HG03575 (cell line): Measurements from ENCODE around the gene GNB1L.

Experiments used
- ATAC-seq: cut with Tn5 transposase; IDR thresholded peaks from one replicate; pipeline ENCODE4 v1.9.1; 2021; ENCODE audit not compliant: unreplicated experiment, insufficient number of reproducible peaks, low FRiP score; ENCODE audit errors: extremely low read depth

The GNB1L gene

DNA sequence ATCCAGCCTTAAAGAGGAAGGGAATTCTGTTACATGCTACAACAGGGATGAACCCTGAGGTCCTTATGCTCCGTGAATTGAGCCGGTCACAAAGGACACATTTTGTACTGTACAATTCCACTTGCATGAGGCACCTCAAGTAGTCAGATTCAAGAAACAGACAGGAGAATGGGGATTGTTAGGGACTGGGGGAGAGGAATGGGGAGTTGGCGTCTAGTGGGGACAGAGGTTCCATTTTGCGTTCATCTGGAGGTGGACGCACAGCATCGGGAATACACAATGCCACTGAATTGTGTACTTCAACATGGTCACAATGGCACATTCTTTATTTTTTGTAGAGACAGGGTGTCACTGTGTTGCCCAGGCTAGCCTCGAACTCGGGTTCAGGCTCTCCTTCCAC is 80.0 kb downstream of the GNB1L start:
- no peak for ATAC-seq

- ATAC-seq: no peak
These were observed 81.1 kb downstream of the GNB1L start for GRCh38 chr22:19773470-19774040.

DNA sequence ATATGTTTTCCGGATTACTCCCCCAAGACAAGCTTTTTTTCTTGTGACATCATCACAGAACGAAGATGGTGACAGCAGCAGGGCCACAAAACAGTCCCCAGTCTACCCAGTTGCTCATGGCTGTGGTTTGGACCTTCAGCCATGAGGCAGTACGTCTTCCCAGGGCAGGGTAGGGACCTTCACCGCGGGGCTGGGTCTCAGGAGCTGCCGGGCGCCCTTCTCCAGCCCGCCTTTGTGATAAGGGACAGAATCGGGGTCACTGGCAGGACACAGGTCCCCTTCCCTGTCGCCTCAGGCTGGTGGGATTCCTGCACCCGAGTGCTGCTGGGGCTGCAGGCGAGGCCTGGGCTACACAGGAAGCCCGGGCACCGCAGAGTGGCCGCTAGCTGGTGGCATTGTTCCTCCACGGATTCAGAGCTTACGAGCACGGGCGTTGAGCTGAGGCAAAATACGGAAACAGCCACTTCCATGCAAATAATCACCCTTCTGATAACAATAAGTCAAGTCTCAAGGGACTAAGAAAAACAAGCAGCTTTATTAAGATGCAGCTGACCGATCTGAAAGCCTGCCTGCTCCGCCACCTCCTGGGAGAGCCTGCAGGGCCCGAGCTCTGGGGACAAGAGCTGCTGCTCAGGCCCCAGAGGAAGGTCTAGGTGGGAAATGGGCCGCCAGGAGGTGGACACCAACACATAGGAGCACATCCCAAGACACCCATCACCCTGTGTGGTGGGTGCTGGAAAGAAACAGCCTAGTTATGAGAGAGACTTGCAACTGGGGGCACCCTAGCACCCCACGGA is 81.8 kb downstream of the GNB1L start:
- no peak for ATAC-seq

DNA sequence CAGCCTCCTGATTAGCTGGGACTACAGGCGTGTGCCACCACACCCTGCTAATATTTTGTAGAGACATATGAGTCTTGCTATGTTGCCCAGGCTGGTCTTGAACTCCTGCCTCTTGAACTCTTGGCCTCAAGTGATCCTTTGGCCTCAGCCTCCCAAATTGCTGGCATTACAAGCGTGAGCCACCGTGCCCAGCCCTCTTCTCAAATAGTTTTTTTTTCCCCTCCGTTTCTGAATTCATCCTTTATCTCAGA is 82.3 kb downstream of the GNB1L start:
- no peak for ATAC-seq

GRCh38 chr22:19770349-19771220 is 84.1 kb downstream of the GNB1L start:
- no peak for ATAC-seq

DNA sequence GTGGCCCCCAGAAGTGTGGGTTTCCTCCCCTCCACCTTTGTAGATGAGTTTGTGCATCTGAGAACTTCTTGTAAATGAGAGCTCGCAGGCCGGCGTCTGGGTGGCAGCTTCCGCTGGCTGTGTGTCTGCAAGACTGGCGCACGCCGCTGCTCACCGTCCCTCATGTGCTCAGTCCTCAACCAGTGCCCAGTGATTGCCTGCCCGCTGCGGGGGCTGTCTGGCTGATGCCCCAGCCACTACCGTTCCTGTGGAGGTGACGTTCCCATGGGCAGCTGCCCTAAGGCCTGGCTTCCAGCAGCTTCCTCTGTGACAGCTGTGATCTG is 85.3 kb downstream of the GNB1L start:
- no peak for ATAC-seq

DNA sequence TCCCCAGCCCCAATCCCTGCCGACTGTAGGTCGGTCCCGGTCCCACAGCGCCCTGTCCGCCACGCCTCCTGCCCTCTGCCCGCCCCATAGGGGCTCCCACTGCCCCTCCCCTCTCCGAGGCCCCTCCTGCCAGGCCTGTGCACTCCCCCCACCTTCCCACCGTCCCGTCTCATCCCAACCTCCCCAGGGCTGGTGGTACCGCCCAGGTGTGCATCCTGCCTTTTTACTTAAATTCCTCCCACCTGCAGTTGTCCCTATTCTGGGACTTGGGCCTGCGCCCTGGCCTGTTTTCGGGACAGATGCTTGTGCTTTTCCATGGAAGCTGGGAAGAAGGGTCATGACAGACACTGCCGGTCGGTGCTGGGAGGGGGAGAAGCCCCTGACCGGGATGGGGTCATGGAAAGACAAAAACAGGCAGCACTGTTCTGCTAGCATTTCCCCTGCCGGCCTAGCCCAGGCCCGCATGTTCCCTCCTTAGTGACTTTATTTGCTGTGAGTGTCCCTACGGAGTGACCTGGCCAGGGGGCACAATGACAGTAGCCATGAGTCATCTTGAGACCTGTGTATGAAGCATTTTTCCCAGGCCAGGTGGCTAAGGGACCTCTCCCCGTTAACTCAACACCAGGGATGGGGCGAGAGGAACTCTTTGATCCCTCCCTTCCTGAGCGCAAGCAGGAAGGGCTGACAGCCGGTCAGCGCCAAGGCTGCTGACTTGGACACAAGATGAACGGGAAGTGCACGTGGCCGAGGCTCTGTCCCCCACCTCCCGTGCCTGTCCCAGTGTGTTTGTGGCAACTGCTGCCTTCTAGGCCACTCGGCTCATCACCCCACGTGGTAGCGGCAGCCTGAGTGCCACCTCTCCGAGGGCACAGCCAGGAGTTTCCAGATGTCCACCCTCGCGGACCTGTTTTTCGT is 87.0 kb downstream of the GNB1L start:
- ATAC-seq: no peak

DNA sequence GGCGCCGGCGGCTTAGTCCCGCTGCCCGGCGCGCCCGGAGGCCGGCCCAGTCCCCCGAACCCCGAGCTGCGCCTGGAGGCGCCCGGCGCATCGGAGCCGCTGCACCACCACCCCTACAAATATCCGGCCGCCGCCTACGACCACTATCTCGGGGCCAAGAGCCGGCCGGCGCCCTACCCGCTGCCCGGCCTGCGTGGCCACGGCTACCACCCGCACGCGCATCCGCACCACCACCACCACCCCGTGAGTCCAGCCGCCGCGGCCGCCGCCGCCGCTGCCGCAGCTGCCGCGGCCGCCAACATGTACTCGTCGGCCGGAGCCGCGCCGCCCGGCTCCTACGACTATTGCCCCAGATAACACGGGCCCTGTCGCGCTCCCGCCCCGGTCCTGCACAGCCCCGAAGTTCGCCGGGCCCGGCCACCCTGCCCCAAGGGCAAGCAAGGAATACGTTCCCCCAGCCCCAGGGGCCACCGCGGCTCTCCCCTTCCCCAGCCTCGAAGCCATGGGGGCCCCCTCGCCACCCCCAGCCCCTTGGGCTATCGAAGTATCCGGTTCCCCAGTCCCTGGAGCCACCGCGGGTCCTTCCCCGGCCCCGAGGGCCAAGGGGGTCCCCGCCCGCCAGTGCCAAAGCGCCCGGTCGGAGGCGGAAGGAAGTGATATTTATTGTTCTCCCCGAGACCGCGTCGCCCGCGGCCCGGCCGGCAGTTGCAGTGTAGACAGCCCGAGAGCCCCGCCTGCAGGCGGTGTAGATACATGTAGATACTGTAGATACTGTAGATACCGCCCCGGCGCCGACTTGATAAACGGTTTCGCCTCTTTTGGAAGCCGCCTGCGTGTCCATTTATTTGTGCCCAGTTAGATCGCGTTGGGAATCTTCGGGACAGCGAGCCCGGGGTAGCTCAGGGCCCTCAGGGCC is 87.9 kb downstream of the GNB1L start:
- ATAC-seq: no peak

- ATAC-seq: no peak
These were observed 88.5 kb downstream of the GNB1L start for GRCh38 chr22:19766240-19766510.

- ATAC-seq: no peak
These were observed 89.0 kb downstream of the GNB1L start for GRCh38 chr22:19765477-19766239.

- no peak for ATAC-seq
These were observed 89.8 kb downstream of the GNB1L start for GRCh38 chr22:19764636-19765476.

GRCh38 chr22:19764299-19764593 is 90.4 kb downstream of the GNB1L start:
- ATAC-seq: no peak

DNA sequence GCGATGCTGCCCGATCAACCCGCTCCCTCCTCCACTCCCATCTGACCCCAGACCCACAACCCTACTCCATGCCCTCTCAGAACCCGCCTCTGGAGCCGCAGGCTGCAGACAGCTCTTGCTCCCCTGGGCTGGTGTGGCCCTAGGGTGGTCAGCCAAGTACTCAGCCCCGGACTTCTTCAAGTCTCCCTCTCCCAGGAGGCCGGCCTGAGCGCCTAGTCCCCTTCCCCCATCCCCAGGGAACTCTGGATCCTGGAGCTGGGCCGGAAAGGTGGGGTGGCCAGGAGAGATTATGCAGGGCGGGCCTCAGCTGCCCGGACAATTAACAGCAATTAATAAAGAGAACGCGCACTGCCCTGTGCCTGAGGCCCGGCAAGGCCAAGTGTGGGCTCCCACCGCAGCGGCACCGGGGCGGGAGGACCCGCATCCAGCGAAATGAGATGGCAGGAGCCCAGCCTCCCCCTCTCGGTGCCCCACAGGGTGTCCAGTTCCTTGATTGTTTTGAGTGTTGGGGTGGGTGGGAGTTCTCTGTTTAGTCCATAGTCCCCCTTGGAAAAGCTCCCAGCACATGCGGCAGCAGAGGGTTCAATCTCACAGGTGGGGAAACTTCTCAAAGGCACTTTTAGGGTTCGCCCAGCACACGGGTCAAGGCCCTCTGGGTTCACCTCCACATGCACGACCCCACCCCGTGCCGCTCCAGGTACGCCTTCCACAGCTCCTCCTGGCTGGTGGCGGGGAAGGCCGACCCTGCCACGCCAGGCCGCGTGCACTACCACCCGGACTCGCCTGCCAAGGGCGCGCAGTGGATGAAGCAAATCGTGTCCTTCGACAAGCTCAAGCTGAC is 91.0 kb downstream of the GNB1L start:
- no peak for ATAC-seq

DNA sequence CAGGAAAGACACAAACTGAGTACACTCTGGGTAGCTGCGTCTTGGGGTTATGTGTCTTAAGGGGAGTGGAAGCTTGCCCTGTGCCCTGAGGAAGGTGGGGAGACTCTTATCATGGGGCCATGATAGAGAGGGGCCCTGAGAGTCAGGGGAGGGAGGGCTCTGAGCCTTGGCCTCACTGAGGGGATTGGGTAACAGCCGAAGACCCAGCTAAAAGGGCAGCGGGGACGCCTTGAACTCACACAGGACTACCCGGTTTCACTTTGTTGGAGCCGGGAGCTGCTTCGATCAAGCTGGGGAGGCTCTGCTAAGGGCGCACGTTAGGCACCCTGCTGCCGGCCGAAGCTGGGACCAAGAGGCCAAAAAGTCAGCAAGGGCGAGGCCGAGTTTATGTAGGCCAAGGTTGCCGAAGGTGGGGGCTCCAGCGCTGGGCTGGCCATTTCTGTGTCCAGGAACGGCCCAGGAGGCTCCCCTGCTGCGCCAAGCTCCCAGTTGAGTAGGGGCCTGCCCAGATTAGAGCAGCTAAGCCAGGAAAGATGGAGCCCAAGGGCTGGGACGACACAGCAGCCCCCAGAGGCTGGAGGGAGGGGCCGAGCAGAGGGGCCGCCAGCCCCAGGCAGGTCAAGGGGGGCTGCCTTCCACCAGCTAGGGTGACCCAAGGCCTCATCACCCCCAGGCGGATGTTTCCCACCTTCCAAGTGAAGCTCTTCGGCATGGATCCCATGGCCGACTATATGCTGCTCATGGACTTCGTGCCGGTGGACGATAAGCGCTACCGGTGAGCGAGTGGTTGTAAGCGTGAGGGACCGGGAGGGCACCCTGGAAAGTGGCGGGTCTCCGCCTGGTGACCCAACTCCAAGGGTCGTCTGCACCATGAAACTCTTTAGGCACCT is 91.9 kb downstream of the GNB1L start:
- ATAC-seq: no peak

- ATAC-seq: no peak
These were observed 92.7 kb downstream of the GNB1L start for GRCh38 chr22:19761725-19762567.
